GM18861 (cell line): Measurements from ENCODE around the gene CNFN.

Experiments used
- ATAC-seq: cut with Tn5 transposase; IDR thresholded peaks from one replicate; pipeline ENCODE4 v1.9.1; 2021; ENCODE audit not compliant: unreplicated experiment

Gene CNFN

DNA sequence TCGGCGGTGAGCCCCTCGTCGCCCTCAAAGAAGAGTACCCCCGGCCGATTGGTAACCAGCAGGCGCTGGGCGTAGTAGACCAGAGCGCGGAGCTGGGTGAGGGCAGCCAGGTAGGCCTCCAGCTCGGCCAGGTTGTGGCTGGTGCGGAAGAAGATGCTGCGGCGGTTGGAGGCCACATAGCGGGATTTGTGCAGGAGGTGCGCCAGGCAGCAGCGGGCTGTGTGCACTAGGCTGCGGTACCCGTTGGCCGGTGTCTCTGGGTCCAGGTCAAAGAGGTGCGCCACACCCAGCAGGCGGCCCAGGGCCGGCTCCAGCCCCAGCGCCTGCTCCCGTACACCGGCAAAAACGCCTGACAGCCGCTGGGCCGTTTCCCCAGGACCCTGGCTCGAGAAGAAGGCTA is 20.3 kb upstream of the CNFN start:
- ATAC-seq: no peak

DNA sequence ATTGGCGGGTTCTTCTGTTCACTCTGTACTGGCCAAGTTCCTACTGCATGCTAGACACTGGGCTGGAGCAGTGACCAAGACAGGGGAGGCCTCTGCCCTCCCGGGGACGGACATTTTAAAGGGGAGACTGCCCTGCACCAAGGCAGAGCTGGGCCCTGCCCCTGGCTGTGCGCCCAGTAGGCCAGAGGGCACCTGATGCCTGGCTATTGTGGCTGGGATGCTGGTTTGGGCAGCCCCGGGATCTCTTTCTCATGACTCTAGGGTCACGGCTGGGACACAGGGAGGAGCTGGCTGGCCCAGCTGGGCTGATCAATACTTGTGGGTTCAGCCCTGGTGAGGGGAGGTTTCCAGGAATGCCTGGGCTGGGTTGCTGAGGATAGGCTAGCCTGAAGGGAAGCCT is 19.4 kb upstream of the CNFN start:
- ATAC-seq: no peak

DNA sequence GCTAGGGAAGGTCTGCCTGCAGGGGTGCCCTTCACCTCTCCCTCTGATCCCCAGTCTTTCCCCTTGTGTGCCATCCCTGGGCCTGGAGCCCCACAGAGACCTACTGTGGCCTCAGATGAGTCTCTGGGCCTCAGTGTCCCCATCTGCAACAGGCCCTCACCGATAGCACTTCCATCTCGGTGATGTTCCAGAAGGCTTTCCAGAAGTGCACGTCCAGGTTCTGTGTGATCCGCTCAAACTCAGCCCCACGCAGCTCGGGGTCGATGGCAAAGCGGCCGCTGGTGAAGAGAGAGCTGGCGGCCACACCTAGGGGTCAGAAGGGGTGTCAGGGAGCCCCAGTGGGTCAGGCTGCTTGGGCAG is 17.7 kb upstream of the CNFN start:
- no peak for ATAC-seq

DNA sequence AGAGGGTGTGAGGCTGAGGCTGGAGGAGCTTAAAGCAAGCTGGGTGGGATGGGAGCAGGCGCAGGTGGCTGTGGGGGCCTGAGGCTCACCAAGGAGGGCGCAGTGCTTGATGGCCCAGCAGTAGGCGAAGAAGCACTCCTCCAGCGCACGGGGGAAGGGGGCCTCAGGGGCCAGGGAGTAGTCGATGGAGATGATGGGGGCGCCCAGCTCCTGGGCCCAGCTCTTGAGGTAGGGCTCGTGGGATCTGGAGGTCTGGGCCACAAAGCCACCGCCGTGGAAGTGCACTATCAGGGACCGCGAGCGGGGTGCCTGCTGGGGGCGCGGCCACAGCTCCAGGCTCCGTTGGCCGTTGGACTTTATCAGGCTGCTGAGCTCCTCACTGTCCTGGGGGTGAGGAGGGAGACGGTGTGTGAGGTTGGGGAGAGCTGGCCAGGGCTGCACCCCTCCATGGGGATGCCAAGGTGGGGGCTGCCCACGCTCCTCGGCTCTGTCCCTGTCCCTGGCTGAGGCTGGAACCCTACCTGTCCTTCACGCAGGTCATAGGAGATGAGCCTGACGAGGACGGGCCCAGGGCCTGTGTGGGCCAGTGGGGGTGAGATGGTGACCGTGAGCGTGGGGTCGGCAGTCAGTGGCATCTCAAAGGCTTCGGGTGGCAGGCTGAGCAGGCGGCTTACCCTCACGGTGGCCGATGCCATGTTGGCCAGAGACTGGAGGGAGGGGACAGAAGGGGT is 17.2 kb upstream of the CNFN start:
- no peak for ATAC-seq

DNA sequence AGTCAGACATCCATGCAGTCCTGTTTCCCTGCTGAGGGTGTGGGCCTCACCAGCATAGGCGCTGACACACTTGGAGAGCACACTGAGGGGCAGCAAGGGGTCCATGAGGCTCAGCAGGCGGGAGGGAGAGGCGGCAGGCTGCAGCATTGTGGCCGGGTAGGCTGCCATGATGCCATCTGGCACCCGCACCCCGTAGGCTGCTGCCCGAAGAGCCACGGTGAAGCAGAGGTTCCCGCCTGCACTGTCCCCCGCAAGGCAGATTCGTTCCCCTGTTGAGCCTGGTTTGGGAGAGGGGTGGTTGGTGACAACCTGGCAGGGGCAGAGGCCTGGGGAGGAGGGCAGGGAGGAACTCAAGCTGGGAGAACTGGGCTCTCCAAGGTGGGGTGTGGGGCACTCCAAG is 16.0 kb upstream of the CNFN start:
- no peak for ATAC-seq

DNA sequence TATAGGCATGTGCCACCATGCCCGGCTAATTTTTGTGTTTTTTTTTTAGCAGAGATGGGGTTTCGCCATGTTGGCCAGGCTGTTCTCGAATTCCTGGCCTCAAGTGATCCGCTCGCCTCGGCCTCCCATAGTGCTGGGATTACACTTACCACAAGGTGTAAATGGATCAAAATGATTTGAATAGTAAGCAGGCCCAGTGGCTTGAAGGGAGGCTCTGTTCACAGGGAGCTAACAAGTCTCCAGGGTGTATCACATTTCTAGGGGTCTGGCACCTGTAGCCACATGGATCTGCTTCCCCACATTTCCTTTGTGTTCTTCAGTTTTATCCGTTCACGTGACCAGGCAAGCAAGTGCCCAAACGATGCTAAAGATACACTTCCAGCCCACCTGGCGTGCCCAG is 13.5 kb upstream of the CNFN start:
- ATAC-seq: no peak

DNA sequence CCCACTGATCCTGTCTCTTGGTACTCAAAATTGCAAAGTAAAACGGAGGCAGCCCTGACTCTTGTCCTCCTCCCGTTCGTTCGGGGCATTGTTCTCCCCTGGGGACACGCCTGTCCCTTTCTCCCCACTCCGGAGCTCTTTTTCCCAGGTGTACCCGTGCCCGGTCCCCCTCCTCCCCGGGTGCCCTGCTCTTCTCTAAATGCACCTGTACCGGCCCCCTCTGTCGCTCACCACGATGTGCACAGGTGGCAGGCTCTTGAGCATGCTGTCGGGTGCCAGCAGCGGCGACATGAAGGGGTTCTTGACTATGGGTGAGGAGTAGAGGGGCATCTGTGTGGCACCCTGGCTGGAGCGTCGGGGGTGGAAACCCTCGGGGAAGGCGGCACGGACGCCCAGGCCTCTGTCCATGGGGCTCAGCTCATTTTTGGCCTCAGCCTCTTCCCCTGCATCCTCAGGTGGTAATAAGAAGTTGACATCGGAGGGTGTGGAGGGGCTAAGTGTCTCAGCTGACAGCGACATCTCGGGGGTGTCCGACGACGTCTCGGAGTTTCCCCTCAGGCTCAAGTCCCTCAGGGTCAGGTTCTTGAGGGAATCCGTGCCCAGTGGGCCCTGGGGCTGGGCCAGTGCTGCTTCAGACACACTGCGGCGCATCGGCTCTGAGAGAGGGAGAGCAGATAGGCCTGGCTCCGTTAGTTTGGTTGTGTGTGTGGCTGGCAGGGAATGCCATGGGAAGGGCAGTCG is 12.4 kb upstream of the CNFN start:
- ATAC-seq: no peak

- ATAC-seq: no peak
Observed at GRCh38 chr19:42401365-42402303, 11.5 kb upstream of the CNFN start.

- no peak for ATAC-seq
Observed at GRCh38 chr19:42400404-42400803, 10.3 kb upstream of the CNFN start.

GRCh38 chr19:42397263-42398166 is 7.4 kb upstream of the CNFN start:
- no peak for ATAC-seq

DNA sequence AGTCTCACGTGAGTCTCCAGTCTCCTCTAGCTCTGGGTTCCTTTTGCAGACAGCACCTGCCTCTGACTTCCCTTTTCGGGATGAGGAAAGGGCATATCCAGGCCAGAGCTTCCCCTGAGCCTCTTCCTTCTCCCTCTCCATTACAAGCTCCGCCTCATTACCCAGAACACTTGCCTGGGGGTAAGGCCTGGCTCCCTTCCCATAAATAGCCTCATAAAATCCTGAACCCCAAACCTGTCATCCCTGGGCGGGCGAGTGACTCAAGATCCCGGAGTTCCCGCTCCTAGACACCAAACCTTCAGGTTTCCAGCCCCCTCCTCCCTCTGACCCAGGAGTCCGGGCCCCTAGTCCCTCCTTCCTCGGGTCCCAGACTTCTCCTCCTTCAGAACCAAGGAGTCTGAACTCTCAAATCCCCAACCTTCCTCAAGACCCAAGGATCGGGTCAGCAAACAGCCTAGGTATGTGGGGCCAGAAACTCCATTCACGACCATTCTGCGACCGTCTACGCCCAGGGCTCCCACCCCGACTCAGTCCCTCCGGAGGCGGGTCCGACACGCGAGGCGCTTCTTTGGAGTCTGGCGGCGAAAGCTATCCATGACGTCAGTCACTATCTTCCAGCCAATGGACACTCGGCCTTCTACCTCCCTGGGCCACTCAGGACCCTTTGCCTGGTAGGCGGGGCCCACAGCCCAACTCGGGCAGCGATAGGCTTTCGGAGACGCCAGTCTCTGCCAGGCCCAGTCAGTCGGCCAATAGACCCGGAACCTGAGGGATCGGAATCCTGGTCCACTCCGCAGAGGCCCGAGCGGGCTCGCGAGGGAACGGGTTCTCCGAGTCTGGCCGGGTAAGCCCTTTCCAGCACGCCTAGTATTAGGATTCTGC is 6.5 kb upstream of the CNFN start:
- ATAC-seq: peak; percentile 85

DNA sequence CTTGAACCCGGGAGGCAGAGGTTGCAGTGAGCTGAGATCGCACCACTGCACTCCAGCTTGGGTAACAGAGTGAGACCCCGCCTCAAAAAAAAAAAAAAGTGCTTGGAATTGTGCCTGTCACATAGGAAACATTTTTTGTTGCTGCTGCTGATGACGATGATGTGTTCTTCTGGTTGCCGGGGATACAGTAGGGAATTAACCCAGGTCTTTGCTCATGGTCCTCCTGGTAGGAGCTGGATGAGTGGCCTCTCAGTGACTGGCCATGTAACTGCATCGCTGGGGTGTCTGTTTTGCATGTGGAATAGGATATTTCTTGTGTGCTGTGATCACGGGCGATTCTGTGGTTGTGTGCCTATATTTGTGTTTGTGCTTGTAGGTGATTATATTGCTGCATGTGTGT is 4.7 kb upstream of the CNFN start:
- no peak for ATAC-seq

DNA sequence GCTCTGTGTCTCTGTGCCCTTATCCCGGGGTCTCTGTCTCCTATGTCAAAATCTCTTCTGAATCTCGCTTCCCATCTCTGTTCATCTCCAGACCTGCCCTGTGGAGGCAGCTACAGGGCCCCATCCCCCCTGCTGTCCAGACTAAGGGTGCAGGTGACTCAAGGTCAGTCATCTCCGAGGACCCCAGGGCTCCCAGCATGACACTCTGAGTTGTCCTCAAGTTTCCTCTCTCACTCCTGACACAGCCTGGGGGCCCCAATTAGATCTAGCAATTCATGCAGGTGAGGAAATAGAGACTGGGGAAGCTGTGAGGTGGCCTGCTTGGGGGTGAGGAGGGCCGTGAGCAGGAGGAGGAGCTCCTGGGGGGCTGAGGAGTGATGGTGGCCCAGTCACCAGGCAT is 2.1 kb upstream of the CNFN start:
- no peak for ATAC-seq

DNA sequence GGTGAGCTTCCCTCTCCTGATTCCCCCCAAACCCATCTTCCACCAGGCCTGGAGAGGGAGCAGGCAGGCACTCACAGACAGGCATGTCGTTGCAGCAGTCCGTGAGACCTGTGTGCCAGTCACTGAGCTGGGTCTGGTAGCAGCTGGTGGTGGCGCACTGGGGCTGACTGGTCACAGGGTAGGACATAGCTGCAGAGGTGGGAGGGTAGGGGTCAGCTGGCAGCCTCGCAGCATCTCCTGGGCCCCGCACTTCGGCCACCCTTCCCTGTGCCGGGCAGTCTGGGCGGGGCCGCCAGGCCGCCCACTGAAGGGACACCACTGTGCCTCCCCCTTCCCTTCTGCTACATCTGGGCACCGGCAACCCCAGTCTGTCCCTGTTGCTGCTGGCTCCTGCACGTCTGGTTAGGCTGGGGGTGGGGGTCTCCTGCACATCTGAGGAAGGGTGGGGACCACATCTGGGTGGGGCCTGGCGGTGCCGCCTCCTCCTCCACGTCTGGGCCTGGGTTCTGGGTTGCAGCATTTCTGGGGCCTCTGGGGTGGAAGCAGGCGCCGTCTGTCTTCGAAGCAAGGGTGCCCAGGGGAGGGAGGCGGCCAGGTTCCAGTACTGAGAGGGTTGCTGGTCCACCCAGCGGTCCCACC is 1.1 kb downstream of the CNFN start:
- no peak for ATAC-seq

- ATAC-seq: no peak
Observed at GRCh38 chr19:42386974-42387707, 3.0 kb downstream of the CNFN start.

GRCh38 chr19:42380155-42380554 is 9.9 kb downstream of the CNFN start:
- no peak for ATAC-seq

DNA sequence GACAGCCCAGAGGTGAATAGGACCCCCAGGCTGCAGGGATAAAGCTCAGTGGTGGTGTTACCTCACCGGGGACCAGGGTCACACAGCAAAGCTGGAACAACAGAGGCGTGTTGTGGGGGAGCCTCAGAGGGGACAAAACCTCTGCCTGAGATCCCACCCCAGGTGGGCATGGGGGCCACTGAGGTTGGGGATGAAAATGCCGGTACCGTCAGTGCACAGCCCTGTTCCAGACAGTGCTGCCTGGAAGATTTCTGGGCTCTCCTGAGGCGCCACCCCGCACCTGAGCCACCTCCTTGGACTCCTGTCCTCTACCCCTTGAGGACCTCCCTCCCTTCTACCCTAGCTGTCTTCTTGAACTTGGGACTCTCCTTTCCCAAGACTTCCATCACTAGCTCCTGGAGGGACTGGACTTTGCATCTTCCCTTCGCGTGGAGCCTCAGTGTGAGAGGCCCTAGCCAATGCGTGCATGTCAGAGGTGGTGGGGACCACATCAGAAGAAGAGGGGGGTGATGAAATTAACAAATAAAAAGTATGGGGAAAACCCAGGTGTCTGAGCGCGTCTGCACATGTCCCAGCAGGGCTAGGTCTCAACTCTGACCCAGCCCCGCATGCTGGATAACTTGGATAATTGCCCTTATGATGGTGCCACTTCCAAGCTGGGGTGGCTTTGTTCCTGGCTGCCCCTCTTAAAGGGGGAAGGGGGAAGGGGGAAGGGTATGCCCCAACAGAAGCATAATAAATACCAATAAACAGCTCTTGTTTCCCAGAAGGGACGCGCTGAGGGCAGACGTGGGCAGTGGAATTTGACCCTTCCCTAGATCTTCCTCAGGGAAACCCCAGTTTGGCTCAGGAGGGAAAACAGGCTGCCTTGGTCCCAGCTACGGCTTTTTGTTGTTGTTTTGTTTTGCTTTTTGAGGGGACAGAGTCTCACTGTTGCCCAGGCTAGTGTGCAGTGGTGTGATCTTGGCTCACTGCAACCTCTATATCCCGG is 11.6 kb downstream of the CNFN start:
- ATAC-seq: no peak
